SHP77 treated with DMSO at 0.1 percent for 48 hours (cell line): ENCODE data around the gene OR4D1.

Experiments
- DNase-seq: peaks from one replicate; lab custom pipeline; 2025; lab: John Stamatoyannopoulos, UW

OR4D1 gene

DNA sequence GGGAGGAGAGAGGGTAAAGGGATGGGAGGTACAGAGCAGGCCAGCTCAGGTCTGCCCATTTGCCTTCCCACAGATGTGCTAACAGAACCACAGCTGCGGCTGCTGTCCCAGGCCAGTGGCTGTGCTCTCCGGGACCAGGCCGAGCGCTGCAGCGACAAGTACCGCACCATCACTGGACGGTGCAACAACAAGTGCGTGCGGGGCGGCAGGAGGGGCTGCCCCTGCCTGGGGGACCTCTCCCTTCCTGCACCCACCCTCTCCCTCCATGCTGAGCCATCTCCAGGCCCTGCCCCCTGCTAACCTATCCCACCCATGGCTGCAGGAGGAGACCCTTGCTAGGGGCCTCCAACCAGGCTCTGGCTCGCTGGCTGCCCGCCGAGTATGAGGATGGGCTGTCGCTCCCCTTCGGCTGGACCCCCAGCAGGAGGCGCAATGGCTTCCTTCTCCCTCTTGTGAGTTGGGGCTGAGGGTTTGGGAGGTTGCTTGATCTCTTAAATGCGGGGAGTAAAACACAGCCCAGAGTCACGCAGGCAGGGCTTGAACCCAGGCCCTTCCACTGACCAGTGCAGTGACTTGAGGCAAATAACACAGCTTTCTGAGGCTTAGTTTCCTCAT is 45.6 kb downstream of the OR4D1 start:
- DNase-seq: no peak

GRCh38 chr17:58195518-58196123 is 47.4 kb downstream of the OR4D1 start:
- DNase-seq: no peak

DNA sequence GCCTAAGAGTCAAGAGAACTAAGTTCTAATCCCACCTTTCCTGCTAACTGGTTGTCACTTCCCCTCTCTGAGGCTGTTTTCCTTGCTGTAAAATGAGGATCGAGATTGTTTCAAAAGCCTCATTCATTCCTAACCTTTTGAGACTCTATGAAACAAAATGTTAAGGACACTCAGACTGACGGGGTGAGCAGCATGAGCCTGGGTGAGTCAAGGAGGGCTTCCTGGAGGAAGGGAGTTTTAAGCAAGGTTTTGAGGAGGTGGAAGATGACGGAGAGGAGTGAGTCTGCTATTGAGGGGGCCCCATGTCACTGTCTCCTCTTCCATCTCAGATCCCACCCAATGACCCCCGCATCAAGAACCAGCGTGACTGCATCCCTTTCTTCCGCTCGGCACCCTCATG is 48.4 kb downstream of the OR4D1 start:
- no peak for DNase-seq

DNA sequence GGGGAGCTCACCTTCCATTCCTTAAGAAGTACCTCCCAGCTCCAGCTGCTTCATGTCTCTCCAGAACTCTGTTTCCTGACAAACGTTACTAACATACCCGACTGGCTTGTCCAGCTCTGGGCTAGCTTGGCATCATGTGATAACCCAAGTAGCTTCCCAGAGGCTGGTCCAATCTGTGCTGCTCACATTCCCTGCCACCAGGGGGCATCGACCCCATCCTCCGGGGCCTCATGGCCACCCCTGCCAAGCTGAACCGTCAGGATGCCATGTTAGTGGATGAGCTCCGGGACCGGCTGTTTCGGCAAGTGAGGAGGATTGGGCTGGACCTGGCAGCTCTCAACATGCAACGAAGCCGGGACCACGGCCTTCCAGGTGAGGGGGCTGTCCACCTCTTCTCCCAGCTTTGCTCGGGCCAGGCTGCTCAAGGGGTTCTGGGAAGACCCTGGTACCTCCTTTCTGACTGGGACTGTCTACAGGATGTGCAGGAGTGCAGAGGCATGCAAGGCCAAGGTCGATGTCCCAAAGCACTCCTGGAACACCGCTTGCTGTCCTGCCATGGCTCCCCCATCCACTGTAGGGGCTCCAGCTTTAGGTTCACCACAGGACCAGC is 51.9 kb downstream of the OR4D1 start:
- no peak for DNase-seq

GRCh38 chr17:58202859-58203258 is 54.7 kb downstream of the OR4D1 start:
- DNase-seq: no peak

- no peak for DNase-seq
These were observed 56.6 kb downstream of the OR4D1 start for GRCh38 chr17:58204796-58205195.

DNA sequence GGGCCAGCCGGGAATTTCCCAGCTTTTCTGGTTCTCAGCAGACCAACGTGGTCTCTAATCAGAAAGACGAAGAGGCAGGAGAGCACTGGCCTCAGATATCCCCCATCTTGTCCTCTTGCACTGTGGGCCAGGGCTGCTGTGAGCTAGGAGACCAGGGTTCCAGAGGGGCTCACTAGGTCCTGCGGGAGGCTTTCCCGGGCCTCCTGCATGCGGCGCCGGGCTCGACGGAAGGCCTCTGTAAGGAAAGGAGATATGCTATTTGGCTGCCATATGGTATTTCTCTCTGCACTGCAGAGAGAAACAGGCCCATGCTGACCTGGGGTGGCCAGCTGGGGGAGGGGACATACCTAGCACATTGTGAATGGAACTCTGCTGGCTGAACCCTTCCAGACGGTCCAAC is 57.8 kb downstream of the OR4D1 start:
- no peak for DNase-seq

GRCh38 chr17:58207451-58207850 is 59.3 kb downstream of the OR4D1 start:
- DNase-seq: no peak

DNA sequence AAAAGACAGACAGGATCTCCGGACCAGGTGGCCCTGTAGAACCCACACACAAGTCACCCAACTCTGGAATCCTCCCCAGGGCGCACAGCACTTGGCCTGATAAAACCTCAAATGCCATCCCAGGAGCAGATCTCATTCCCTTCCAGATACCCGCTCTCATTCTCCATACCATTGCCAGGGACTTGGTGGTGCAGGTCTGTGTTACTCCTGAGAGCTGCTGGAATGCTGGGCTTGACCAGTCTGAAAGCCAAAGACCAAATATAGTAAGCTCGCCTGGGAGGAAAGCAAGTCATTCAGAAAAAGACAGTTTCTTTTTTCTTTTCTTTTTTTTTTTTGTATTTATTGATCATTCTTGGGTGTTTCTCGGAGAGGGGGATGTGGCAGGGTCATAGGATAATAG is 60.2 kb downstream of the OR4D1 start:
- no peak for DNase-seq
